HepG2 (cell line): Measurements from ENCODE around the gene PRRT1. TPM values are rescaled to one million over a fixed set of nuclear protein-coding genes. Genes with fewer than 3 reads are reported as not detected.
A peak's percentile ranks its signal among the peaks of the same experiment; 100 is the strongest.

ENCODE experiments used
- ATF7 ChIP-seq, 2 experiments: fragments of 450-650 bp in 1 of 2; sonication (generic) in 1 of 2; formaldehyde crosslinking in 1 of 2; IDR thresholded peaks; 2 replicates each; pipeline versions ENCODE4 v1.4.0 to v1.6.1; 2016 to 2020; ENCODE audit warnings: antibody characterized with exemption in 1 of 2, mild to moderate bottlenecking in 1 of 2, missing genetic modification reagents in 1 of 2
- DPF2 ChIP-seq: sonication (generic); formaldehyde crosslinking; IDR thresholded peaks from 2 replicates; pipeline ENCODE4 v1.4.0; 2020; ENCODE audit warnings: mild to moderate bottlenecking, low read depth, missing genetic modification reagents, borderline replicate concordance
- FOXM1 ChIP-seq: sonication (generic); formaldehyde crosslinking; IDR thresholded peaks from 2 replicates; pipeline ENCODE4 v1.5.0; 2020; ENCODE audit warnings: missing genetic modification reagents
- HIC2 ChIP-seq: sonication (generic); formaldehyde crosslinking; IDR thresholded peaks from 2 replicates; pipeline ENCODE4 v1.9.0; 2022; ENCODE audit warnings: low read depth, missing genetic modification reagents
- HMGXB4 ChIP-seq, 2 experiments: sonication (generic) in 1 of 2; formaldehyde crosslinking in 1 of 2; IDR thresholded peaks; 2 replicates each; pipeline versions ENCODE4 v1.4.0 to v1.6.1; 2018 to 2020; ENCODE audit warnings: missing genetic modification reagents in 2 of 2, borderline replicate concordance in 1 of 2, low read depth in 1 of 2, mild to moderate bottlenecking in 1 of 2, missing biosample characterization in 1 of 2
- KDM1A ChIP-seq: IDR thresholded peaks from 2 replicates; pipeline ENCODE4 v1.6.1; 2016; ENCODE audit warnings: missing compliant biosample characterization
- KLF15 ChIP-seq: sonication (generic); formaldehyde crosslinking; IDR thresholded peaks from 2 replicates; pipeline ENCODE4 v1.8.1; 2023; ENCODE audit warnings: borderline replicate concordance, mild to moderate bottlenecking, inconsistent platforms, missing genetic modification reagents, mixed read lengths
- NR1H2 ChIP-seq: sonication (generic); formaldehyde crosslinking; IDR thresholded peaks from 2 replicates; pipeline ENCODE4 v1.8.1; 2022; ENCODE audit warnings: low read depth, missing genetic modification reagents, borderline replicate concordance
- PITX1 ChIP-seq: sonication (generic); formaldehyde crosslinking; IDR thresholded peaks from 2 replicates; pipeline ENCODE4 v1.5.1; 2020; ENCODE audit warnings: mild to moderate bottlenecking, missing genetic modification reagents
- SALL1 ChIP-seq: sonication (generic); formaldehyde crosslinking; IDR thresholded peaks from 2 replicates; pipeline ENCODE4 v1.8.0; 2022; ENCODE audit warnings: mild to moderate bottlenecking, missing genetic modification reagents
- SIX1 ChIP-seq: sonication (generic); formaldehyde crosslinking; IDR thresholded peaks from 2 replicates; pipeline ENCODE4 v1.4.0; 2020; ENCODE audit warnings: missing genetic modification reagents, borderline replicate concordance
- TFE3 ChIP-seq: IDR thresholded peaks from 2 replicates; pipeline ENCODE4 v1.6.1; 2016
- TSC22D2 ChIP-seq: sonication (generic); formaldehyde crosslinking; IDR thresholded peaks from 2 replicates; pipeline ENCODE4 v1.5.1; 2020; ENCODE audit warnings: missing genetic modification reagents, mild to moderate bottlenecking, borderline replicate concordance
- U2AF1 ChIP-seq: fragments of 200-400 bp; formaldehyde crosslinking; optimal IDR thresholded peaks from 2 replicates; pipeline ENCODE3; 2017; ENCODE audit warnings: mild to moderate bottlenecking, low read depth, low read length
- ZBTB3 ChIP-seq: sonication (generic); formaldehyde crosslinking; IDR thresholded peaks from 2 replicates; pipeline ENCODE4 v1.4.0; 2020; ENCODE audit warnings: low read depth, mild to moderate bottlenecking, moderate library complexity, missing genetic modification reagents, borderline replicate concordance
- ZNF136 ChIP-seq: sonication (generic); formaldehyde crosslinking; IDR thresholded peaks from 2 replicates; pipeline ENCODE4 v1.8.1; 2022; ENCODE audit warnings: low read depth, mild to moderate bottlenecking, moderate library complexity, missing genetic modification reagents
- ZNF557 ChIP-seq: sonication (generic); formaldehyde crosslinking; IDR thresholded peaks from 2 replicates; pipeline ENCODE4 v1.4.0; 2020; ENCODE audit warnings: missing genetic modification reagents
- ZNF644 ChIP-seq: IDR thresholded peaks from 2 replicates; pipeline ENCODE4 v1.6.1; 2016; ENCODE audit warnings: low read depth
- ZNF747 ChIP-seq: sonication (generic); formaldehyde crosslinking; IDR thresholded peaks from 2 replicates; pipeline ENCODE4 v1.8.1; 2023; ENCODE audit warnings: missing genetic modification reagents, mild to moderate bottlenecking, borderline replicate concordance
- ZNF773 ChIP-seq: sonication (generic); formaldehyde crosslinking; IDR thresholded peaks from 2 replicates; pipeline ENCODE4 v1.4.0; 2020; ENCODE audit warnings: missing genetic modification reagents, borderline replicate concordance
- polyA plus RNA-seq, 8 experiments: library from polyadenylated mRNA; depleted of rRNA in 3 of 8; stranded (reverse) in 7 of 8; unstranded in 1 of 8; fragments of >200 nt; fragmentation: Illumina TruSeq in 4 of 8; extraction: Trizol in 4 of 8; gene quantifications; 2 replicates each; pipeline versions ENCODE4 v1.2.1 to v1.2.3, GENCODE V29; 2011 to 2016; ENCODE audit warnings: low read depth in 4 of 8, missing spikeins in 1 of 8, mixed read lengths in 1 of 8; ENCODE audit not compliant: insufficient read depth in 1 of 8
- total RNA-seq, 5 experiments: library from RNA; depleted of rRNA; stranded (reverse); fragments of >200 nt; fragmentation: Illumina TruSeq; extraction: Trizol; gene quantifications; 2 replicates each; pipeline ENCODE4 v1.2.3, GENCODE V29; 2016; ENCODE audit warnings: low read depth in 1 of 5
- TF ChIP-seq, protein P1 (sequence below): sonication (generic); formaldehyde crosslinking; IDR thresholded peaks from 2 replicates; pipeline ENCODE4 v1.5.0; 2020; ENCODE audit warnings: mild to moderate bottlenecking, missing genetic modification reagents

The PRRT1 gene
- total and polyA plus RNA-seq, 2 of the 13 experiments (the other 11 are each of a cell fraction or from before 2014, with no cell fraction given), result 0.64 to 1.4 TPM

DNA sequence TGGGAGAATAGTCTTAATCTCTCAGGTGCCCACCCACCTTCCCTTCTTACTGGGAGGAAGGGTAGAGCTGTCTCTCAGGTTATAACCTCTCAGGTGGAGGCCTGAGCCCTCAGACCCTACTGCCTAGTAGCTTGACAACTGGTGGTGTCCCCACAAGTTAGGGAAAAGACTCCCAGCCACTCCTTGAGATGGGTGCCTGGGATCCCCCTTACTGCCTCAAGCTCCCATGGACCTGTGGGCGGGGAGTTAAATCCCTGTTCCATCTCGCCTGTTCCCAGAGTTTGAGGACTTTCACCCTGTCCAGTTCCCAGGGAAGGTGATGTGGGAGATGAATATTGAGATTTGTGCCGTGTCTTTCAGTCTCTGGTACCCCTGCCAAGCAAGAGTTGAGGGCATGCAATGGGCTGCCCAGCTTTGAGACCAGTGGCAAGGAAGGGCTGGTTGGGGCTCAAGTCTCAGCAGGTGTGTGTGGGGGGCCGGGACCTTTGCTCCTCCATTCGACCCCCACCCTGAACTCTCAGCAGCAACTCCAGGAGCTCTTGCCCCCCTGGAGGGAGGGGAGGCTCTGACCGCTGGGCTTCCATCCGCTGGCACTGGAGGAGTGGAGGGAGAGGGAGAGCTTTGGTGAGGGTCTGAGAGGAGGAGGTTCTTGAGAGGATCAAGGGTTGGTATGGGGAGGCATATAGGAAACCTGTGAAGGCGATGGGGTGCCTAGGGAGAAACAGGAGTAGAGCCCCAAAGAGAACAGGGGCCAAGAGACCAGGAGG lies 39.4 kb upstream of the PRRT1 start (continued):
- TF ChIP-seq DPF2 (CRISPR knock-in tag) (0 out of 2 replicates have a peak, but pooled peaks have one; percentile 5), KLF15 (CRISPR knock-in tag) (no peak), SIX1 (CRISPR knock-in tag) (no peak), ZNF747 (CRISPR knock-in tag) (0 out of 2 replicates have a peak, but pooled peaks have one; percentile 5), ATF7 (IDR thresholded peaks at IDR 0.05) (no peak), ATF7 (CRISPR knock-in tag; IDR thresholded peaks at IDR 0.05) (no peak), HIC2 (CRISPR knock-in tag) (no peak), U2AF1 (no peak), ZNF136 (CRISPR knock-in tag) (no peak), KDM1A (CRISPR knock-in tag) (no peak), ZNF557 (CRISPR knock-in tag) (no peak), HMGXB4 (CRISPR knock-in tag; IDR thresholded peaks at IDR 0.05; ENCODE audit: borderline replicate concordance in 1 of 2, low read depth in 1 of 2) (no peak), ZNF644 (CRISPR knock-in tag) (no peak), ZNF773 (CRISPR knock-in tag) (no peak), TFE3 (CRISPR knock-in tag) (no peak), PITX1 (CRISPR knock-in tag) (no peak), TSC22D2 (CRISPR knock-in tag) (no peak), ZBTB3 (CRISPR knock-in tag) (no peak), FOXM1 (no peak), SALL1 (CRISPR knock-in tag) (0 out of 2 replicates have a peak, but pooled peaks have one; percentile 16), NR1H2 (no peak)
- TF ChIP-seq, protein P1, sequence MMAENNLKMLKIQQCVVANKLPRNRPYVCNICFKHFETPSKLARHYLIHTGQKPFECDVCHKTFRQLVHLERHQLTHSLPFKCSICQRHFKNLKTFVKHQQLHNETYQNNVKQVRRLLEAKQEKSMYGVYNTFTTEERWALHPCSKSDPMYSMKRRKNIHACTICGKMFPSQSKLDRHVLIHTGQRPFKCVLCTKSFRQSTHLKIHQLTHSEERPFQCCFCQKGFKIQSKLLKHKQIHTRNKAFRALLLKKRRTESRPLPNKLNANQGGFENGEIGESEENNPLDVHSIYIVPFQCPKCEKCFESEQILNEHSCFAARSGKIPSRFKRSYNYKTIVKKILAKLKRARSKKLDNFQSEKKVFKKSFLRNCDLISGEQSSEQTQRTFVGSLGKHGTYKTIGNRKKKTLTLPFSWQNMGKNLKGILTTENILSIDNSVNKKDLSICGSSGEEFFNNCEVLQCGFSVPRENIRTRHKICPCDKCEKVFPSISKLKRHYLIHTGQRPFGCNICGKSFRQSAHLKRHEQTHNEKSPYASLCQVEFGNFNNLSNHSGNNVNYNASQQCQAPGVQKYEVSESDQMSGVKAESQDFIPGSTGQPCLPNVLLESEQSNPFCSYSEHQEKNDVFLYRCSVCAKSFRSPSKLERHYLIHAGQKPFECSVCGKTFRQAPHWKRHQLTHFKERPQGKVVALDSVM (CRISPR knock-in tag), result 0 out of 2 replicates have a peak, but pooled peaks have one; percentile 8
